Putamen (tissue), 1 donor: ENCODE measurements around the gene FRMD4A.

ENCODE experiments used
- DNase-seq: peaks from one replicate; pipeline ENCODE4 v3.0.0-alpha.2; 2016; ENCODE audit warnings: low spot score

Gene FRMD4A

DNA sequence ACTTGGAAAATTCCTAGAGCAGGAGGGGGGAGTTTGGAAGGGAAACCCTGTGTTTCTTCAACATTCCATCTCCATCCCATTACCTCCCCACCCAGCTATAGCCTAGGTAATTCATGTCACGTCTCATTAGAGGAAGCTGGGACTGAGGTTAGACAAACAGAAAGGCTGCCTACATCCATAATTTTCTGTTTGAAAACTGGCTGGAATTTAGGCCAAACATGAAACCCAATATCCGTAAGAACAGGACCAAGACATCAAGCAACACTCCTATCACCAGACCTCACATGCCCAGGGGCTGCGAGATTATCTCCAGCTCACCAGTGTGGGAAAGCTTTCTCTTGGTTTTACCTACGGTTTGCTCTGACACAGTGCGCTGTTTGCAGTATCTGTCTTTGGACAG is 316.3 kb downstream of the FRMD4A start:
- DNase-seq, result no peak

DNA sequence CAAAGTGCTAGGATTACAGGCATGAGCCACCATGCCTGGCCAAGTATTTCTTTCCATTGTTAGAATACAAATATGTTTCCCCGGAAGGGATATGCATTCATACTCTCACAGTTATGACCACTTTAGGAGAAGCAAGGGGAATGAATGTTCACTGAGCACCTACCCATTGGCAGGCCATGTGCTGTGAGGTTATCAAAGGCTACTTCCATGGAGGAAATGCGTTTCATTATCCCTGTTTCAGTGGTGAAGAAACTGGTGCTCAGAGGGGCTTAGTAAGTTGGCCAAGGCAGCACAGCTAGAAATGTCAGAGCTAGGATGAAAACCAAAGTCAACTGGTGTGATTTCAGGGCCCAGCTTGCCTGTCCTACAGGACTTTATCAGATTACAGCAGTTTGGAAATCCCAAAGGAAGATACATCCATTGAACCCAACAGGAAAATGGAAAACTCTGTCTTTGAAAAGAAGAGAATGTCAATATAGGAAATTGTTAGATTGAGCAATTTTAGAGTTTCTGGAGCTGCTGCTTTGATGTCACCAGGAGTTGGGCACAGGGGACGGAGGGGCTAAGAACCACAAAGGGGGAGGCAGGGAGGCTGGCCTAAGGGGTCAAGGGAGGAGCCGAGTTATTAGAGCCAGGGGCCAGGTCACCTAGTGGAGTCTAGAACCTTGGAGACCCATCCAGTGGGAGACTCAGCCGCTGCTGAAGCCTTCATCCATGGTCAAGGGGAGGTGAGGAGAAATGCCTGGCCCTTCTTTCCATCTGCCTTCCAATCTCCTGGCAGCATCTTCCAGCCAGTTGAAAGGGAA is 319.8 kb downstream of the FRMD4A start:
- DNase-seq, result no peak

DNA sequence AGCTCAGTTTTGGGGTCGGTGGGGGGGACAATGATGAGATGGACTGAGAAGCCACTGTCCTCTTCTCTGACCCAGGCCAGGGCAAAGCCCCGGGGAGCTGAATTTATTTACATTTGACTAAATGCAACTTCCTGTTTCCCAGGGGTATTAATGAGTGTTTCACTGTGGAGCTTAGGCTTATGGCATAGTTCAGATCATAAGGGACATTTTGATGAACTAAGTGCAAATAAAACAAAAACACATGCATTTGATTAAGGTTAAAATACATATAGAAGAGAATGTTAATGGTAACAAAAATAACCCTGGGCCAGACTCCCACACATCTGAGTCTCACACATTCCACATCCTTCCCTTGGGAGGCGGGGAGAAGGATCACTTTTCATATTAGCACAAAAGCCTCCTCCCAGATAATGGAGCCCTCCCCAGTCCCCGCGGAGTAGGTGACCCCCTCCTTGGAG is 320.6 kb downstream of the FRMD4A start:
- no peak for DNase-seq

DNA sequence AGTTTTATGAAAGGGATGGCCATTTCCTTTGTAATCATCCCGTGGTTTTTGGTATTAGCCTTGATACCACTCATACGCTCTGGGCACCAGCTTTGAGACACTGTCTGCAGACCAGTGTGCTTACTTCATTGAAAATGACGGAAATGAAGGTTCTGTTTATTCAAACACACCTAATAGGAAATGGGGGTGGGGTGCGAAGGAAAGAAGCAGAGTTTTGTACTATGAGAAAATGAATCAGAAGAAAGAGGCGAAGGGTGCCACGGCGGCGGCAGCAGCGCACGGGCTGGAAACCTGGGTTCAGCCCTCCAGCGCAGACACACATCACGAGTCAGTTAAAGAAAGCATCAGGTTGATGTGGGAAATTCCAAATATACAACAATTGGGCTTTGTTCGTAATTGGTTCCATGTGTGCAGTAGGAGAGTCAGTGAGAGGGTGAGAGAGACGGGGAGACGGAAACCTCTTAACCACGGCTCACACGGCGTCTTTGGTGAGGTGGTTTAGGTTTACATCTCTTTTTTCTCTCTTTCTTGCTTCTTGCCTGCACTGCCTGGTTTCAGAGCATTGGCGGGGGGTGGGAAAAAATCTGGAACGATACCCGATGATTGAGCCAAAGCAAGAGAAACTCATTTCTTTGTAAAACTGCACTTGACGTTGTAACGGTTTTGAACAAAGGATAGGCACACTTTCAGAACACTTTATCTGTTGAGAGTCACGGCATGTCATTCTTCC is 321.2 kb downstream of the FRMD4A start:
- no peak for DNase-seq

DNA sequence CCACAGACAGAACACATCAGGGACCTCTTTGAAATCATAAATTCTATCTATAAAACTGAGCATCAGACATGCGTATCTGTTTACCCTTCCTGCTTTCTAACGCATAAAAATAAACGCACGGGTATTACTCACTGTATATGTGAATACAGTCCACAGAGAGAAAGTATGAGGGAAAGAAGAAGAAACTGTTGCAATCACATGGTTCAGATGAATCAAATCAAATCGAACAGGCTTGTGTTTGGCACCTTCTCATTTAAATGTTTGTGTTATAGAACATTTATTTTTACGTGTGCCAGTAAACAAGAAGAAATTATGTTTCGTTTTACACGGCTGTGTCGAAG is 322.0 kb downstream of the FRMD4A start:
- no peak for DNase-seq

DNA sequence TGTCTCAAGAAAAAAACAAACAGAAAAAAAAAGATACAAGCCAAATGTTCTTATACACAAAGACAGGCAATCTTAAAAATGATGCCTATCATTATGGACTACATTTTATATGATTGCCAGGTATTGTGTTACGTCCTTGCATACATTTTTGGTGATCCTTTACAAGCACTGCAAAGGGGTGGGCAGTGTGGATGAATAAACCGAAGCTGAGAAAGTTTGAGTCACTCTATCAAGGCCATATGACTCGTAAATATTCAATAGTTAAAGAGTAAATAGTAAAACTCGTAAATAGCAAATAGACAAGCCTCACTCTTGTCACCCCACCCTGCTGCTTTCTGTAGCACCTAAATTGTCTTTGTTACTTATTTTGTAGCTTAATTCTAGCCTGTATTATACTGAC is 326.2 kb downstream of the FRMD4A start:
- no peak for DNase-seq

DNA sequence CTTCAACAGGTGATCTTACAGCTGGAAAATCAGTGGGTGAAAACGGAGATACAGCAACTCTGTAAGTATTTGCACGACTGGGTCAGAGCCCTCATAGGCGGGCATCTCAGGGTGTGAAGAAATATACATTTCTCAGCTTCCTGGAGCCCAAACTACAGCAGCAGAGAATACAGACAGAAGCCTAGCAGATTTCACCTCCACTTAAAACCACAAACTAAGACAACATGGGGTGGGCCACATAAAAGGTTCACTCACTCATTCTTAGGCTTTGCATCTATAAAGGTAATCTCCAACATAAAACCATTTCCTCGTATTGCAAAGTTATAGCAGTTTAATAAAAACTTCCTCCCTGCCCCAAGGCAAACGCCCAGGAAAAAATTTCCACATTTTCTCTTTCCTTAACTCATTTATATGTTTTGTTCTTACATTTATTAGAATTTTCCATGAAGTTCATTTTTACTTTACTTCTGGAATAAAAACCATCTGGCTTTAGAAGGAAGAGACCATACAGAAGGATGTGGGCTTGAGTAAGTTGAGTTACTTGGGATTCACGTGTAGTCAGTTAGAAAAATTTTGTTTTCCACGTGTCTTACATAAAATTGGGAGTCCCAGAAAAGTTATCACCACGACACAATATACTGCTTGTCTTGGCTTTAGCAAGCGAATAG is 327.1 kb downstream of the FRMD4A start:
- DNase-seq, result no peak

DNA sequence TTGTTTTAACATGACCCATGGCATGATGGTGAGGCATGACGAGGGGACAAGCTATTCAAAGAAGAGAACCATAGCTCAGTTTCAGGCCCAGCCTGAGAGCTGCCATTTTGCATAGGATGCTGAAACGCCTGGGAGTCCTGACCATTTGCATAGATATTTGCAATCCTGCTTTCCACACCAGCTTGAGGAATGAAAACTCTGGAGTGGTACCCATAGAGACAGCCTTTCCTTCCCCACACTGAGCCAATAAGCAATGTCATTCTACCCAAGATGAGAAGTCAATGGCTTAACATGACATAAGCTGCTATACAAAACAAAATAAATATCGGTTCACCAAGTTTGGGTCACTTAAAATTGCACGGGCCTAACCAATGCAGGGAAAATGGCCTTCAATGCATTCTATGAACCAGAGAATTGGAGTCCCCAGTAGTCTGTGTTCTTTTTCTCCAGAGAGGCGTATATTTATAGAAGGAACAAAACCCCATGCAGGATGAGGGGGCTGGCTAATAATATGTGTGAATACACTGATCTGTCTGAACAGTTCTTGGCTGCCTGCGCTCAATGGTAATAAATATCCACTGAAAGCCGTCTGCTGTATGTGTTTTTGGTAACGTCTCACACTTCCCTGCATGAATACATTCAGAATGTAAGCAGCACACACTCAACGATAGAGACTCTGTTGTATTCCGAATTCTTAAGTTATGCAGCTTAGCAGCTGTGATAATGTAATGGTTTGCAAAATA is 329.3 kb downstream of the FRMD4A start:
- no peak for DNase-seq

DNA sequence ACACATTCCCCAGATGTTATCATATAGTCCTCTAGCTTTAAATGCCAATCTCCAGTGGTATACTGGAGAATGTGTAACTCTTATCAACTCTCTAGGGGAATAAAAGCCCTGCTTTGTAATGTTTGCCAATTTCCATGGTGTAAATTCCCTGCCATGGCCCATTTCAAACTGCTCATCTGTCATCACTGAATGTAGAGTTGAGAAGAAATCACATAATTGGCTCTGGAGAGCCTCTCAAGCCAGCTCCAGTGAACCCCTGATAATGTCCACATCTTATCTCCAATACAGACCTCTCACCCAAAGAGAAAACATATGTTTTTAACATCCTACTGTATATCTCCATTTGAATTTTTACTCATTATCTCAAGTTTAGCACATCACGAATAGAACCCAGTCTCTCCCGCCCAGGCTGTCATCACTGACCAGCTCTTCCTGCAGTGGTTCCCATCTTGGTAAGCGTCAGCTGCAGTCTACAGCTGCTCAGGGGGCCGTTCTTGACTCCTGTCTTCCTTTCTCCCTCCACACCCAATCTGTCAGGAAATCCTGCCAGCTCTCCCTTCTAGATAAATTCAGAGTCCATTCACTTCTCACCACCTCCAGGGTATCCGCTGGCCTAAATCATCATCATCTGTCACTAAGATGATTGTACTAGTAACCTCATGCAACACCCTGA is 332.4 kb downstream of the FRMD4A start:
- DNase-seq, result no peak

DNA sequence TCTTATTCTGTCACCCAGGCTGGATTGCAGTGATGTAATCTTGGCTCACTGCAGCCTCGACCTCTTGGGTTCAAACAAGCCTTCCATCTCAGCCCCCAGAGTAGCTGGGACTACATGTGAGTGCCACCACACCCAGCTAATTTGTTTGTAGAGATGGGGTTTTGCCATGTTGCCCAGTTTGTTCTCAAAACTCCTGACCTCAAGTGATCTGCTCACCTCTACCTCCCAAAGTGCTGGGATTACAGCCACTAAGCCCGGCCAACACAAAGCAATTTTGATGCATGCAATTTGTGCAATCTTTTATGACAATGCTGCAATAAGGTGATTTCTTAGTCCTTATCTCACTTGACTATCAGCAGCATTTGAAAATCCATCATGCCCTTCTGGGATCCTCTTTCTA is 333.1 kb downstream of the FRMD4A start:
- no peak for DNase-seq

DNA sequence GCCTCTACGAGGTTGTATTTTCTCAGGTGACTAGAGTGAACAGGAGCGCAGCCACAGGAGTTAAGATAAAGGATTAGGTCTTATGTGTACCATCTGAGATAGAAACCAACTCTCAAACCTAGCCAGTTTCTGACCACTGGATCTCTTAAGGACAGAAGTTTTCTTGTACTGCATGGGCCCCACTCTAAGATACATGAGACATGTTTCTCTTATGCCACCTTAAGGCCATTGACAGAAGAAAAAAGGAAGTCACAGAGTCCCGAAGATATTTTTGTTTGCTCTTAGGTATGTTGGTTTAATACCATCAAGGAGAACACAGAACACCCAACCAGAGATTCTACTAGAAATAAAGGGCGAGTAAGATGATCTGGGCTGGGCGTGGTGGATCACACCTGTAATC is 335.8 kb downstream of the FRMD4A start:
- DNase-seq, result no peak

DNA sequence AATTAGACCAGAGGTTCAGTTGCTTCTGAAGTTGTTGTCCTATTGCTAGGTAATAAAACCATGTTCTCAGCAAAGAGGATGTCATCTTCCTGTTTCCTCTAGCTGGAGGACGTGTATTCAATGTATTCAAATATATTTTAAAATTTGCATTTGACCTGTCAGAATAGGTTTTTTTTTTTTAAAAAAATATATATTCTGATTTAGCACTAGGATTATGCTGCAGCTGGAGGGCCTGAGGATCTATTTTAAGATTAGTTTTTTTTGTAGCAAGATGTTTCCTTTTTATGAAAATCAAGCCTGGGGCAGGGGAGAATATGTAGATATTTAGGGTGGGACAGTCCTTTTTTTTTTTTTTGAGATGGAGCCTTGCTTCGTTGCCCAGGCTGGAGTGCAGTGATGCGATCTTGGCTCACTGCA is 337.0 kb downstream of the FRMD4A start:
- DNase-seq, result no peak

DNA sequence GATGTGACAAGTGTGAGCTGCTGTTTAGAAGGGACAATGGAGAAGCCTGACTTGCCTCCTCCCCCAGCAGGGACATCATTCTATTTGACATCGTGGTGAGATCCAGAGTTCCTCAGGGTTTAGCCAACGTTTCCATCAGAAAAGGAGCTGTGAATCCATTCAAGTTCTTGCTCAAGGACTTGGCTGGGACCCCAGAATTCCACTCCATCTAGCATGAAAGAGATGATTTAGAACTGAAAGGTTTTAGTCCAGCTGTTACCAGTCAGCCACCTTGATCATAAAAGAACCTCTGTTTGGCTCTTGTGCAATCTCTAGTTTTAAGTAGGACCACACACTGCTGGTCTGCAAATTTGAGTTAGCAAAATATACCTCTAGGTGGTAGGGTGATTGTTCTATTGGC is 337.6 kb downstream of the FRMD4A start:
- DNase-seq, result no peak

DNA sequence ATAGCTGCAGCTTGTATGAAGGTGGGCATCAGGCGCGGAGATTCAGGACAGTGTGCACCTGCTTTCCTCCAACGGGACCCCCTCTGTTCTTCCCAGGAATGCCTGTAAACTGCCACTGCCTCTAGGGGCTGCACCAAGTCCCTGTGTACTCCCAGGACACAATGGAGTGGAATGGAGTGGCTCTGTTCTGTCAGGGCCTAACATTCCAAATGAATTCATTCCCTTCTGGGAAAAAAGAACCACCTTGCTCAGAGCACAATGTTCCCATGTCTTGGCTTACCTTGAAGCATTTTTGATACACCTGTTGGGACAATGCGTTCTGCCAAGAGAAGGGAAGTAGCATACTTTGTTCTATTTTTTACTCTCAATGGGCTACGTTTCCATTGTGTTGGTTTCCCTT is 339.4 kb downstream of the FRMD4A start:
- DNase-seq, result no peak

DNA sequence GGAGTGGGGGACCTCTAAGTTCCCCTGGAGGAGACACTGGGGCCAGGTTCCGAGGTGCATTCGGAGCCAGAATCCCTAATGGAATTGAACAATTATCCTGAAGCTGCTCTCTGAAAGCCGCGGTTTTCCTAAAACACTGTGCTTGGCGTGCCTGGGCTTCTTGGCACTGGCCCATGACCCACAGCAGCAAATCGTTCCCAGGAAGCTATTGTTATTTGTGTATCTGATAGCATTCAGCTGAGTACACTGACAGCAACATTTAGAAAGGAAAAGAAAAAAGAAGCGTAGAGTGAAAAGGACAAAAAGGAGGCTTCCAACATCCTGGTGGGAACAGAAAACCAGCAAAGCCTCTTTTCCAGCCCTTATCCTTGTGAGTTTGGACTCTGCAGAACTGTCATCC is 339.8 kb downstream of the FRMD4A start:
- no peak for DNase-seq

DNA sequence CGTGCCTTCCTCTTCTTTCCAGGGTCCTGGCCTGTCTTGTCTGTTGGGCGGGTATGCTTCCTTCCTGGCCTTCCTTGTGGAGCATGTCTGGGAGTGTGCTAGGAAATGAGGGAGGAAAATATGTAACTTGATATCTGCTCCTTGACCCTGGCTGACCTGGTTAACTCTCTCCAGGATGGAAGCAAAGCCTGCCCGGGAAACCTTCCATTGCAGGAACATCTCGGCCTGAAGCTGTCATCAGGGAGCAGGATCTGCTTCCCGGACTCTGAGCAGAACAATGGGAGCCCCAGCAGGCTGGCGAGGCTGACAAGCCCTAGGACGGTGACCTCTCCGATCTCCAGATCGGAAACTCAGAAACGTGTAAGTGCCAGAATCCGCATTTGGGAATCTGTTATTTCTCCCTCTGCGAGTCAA is 340.3 kb downstream of the FRMD4A start:
- DNase-seq, result no peak

DNA sequence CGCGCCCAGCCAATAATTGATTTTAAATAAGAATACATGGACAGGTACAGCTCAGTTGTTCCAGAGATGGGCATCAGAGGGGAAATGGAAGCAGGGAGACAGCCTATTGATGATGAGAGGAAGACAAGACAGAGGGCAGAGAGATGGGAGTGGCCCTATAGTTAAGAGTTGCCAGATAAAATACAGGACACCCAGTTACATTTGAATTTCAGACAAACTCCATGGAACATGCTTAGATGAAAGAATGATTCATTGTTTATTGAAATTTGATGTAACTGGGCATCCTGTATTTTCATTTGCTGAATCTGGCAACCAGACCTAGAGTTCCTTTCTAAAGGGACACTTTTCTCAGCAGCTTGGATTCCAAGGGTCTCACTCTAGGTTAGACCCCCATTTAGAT is 341.1 kb downstream of the FRMD4A start:
- DNase-seq, result no peak

DNA sequence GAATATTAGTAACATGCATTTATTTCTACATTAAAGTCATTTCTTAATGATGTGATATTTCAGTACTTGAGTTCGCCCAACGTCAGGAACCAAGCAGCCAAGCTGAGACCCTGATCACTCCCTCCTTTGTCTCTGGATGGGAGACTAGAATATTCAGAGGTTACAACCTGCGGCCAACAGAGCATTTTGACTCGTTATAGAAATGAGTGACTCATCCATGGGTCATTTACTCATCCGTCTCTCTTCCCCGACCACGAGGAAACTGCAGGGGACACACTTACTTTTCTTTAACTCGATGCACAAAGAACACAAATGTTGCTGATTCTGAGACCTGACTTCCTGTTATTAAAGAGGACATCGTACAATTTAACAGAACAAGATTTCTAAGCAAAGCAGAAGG is 343.3 kb downstream of the FRMD4A start:
- no peak for DNase-seq

DNA sequence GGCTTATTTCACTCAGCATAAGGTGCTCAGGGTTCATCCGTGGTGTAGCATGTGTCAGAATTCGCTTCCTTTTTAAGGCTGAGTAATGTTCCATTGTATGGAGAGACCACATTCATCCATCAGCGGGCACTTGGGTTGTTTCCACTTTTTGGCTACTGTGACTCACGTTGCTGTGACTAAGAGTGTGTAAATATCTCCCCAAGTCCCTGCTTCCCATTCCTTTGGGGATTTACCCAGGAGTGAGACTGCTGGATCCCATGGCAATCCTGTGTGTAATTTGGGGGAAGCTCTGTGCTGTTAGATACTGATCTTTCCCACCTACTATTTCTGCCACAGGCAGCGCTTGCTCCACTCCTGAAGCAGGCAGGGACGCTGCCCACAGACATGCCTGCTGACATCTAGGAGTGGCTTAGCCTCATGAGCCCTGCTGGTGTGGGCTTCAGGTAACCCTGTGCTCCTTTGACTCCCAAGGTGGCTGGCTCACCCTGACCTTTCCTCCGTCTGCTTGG is 346.0 kb downstream of the FRMD4A start:
- no peak for DNase-seq

DNA sequence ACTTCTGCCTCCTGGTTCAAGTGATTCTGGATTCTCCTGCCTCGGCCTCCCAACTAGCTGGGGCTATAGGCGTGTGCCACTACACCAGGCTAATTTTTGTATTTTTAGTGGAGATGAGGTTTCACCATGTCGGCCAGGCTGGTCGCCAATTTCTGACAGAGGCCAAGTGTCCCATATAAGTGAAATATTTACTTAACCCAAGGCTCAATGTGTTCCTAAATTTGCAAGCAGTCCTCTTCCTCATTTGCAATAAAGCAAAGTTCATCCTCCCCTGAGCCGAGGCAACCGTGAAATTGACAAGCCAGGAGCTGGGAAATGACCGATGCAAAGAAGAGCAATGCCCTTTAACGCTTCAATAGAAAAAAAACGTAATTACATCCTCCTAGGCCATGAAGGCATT is 347.7 kb downstream of the FRMD4A start:
- no peak for DNase-seq

DNA sequence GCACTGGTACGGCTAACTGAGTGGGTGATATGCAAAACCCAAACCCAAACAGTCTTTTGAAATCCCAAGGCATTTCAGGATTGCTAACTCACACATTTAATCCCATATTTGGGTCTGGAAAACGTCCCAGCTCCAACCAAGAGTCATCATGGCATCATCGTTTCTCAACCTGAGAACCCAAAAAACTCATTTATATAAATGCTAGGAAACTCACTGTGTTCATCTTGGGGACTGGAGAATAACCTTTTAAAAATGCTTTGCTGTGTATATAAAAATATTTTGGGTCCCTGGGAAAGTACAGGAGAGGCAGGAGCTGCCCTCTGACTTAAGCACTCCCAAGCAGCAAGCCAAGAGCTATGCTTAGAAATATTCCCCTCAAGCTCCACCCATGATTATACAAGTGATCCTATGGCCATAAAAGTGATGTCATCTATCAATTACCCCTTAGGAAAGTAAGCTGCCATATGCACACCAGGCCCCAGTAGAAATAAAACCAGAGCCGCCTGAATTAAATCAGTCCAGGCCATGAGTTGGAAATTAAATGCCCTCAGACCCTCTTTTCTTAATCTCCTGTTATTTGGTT is 352.1 kb downstream of the FRMD4A start:
- no peak for DNase-seq
